Spleen (tissue), 7 donors: Measurements from ENCODE around the gene RUSF1.

Source experiments
- POLR2A ChIP-seq, 3 donors: fragments of 450-650 bp; IDR thresholded peaks; one replicate each; pipeline ENCODE4 v1.5.1; 2017; ENCODE audit warnings: antibody characterized with exemption in 3 of 3, mild to moderate bottlenecking in 1 of 3
- TF ChIP-seq, protein P1 (sequence below), 11 experiments: fragments of 200-600 bp in 7 of 11; fragments of 450-650 bp in 4 of 11; sonication (generic) in 4 of 11; IDR thresholded peaks in 8 of 11; conservative IDR thresholded peaks in 3 of 11; 1 replicate in 7 of 11; 2 replicates in 4 of 11; pipeline versions ENCODE4 v1.4.0 to v1.8.0; 2016 to 2021; ENCODE audit warnings: antibody characterized with exemption in 11 of 11, inconsistent platforms in 4 of 11, mild to moderate bottlenecking in 1 of 11
- donor health status: DM: no; HTN: no; CAD: no; lungs with moderate emphysema.
- donor health status: DM: no; HTN: no; CAD: no.
- donor health status: DM: no; HTN: no; CAD: no.

DNA sequence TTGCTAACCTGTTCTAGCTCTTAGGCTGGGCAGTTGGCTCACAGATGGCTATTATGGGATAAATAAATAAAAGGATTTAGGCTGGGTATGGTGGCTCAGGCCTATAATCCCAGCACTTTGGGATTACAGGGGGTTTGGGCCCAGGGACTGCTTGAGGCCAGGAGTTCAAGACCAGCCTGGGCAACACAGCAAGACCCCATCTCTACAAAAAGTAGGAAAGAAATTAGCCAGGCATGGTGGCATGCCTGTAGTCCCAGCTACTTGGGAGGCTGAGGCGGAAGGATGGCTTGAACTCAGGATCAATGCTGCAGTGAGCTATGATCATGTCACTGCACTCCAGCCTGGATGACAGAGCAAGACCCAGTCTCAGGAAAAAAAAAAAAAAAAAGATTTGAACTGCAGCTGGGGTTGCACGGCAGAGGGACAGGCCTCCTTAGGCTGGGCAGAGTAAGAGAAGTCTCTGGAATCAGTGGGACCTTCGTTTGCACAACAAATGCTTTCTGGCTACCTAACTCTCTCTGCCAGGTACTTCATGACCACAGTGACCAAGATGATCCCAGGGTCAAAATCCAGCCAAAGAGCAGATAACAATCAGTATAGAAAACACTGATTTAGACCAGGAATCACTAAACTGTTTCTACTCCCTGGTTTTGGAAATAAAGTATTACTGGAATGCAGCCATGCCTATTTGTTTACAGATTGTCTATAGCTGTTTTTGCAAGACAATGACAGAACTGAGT, 6.8 kb downstream of the RUSF1 start:
- TF ChIP-seq, protein P1, sequence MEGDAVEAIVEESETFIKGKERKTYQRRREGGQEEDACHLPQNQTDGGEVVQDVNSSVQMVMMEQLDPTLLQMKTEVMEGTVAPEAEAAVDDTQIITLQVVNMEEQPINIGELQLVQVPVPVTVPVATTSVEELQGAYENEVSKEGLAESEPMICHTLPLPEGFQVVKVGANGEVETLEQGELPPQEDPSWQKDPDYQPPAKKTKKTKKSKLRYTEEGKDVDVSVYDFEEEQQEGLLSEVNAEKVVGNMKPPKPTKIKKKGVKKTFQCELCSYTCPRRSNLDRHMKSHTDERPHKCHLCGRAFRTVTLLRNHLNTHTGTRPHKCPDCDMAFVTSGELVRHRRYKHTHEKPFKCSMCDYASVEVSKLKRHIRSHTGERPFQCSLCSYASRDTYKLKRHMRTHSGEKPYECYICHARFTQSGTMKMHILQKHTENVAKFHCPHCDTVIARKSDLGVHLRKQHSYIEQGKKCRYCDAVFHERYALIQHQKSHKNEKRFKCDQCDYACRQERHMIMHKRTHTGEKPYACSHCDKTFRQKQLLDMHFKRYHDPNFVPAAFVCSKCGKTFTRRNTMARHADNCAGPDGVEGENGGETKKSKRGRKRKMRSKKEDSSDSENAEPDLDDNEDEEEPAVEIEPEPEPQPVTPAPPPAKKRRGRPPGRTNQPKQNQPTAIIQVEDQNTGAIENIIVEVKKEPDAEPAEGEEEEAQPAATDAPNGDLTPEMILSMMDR (IDR thresholded peaks at IDR 0.05 in 8 of 11, conservative IDR thresholded peaks at IDR 0.05 in 3 of 11), result no peak
- TF ChIP-seq POLR2A (IDR thresholded peaks at IDR 0.05), result no peak
